OCI-LY3 (cell line): ENCODE data around the gene HACE1.

ENCODE experiments used
- EZH2phosphoT487 ChIP-seq: fragments of 200-600 bp; shearing (Covaris generic); IDR thresholded peaks from 2 replicates; pipeline ENCODE4 v1.6.1; 2018; ENCODE audit warnings: antibody characterized with exemption, mixed run types, low read depth
- TF ChIP-seq, protein P1 (sequence below): fragments of 200-600, 300-600 bp; sonication (generic); IDR thresholded peaks from 2 replicates; pipeline ENCODE4 v1.5.1; 2014; ENCODE audit warnings: antibody characterized with exemption, low read length, low read depth

DNA sequence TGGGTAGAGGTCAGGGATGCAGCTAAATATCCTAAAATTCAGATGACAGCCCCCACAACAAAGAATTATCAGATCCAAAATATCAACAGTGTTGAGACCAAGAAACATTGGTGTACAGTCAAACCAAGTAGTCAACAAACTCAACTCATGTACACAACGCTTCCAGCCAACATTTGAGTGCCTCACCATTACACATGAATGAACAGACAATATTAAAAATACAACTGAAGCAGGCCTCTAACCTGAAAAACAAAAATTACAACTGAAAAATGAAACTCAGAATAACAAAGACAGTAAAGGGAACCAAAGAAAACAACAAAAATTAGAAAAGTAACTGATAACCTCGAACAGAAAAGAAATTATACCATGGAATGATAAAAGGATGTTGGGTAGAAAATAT is 46.2 kb downstream of the HACE1 start:
- TF ChIP-seq, protein P1, sequence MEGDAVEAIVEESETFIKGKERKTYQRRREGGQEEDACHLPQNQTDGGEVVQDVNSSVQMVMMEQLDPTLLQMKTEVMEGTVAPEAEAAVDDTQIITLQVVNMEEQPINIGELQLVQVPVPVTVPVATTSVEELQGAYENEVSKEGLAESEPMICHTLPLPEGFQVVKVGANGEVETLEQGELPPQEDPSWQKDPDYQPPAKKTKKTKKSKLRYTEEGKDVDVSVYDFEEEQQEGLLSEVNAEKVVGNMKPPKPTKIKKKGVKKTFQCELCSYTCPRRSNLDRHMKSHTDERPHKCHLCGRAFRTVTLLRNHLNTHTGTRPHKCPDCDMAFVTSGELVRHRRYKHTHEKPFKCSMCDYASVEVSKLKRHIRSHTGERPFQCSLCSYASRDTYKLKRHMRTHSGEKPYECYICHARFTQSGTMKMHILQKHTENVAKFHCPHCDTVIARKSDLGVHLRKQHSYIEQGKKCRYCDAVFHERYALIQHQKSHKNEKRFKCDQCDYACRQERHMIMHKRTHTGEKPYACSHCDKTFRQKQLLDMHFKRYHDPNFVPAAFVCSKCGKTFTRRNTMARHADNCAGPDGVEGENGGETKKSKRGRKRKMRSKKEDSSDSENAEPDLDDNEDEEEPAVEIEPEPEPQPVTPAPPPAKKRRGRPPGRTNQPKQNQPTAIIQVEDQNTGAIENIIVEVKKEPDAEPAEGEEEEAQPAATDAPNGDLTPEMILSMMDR = no peak
- no peak for TF ChIP-seq EZH2phosphoT487
